ENCODE results near the gene ZNF302.
"Not testable (repeated sequence)": the region's sequence is repeated elsewhere in the genome, so short reads cannot be mapped to it uniquely, and the experiment has no call there.

Gene ZNF302

DNA sequence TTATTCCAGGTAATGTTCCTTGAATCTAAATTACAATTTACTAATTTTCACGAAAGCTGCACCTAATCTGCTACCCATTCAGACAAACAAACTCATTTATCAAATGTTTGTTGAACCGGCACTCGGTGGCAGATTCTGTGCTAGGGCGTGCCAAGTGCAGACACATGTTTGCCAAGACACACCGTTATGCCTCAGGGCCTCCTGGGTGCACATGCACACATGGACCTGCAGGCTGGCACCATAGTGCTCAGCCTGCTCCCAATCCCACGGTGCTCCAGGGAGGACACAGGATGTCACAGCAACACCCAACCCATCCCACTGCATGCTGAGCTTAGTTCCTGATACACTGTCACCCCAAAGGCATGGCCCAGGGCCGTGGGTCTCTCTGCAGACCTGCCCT, 8.2 kb upstream of the ZNF302 start:
- in situ Hi-C loops (cut with HindIII; ENCODE audit: low sequenced_read_pairs), result no loop called here

DNA sequence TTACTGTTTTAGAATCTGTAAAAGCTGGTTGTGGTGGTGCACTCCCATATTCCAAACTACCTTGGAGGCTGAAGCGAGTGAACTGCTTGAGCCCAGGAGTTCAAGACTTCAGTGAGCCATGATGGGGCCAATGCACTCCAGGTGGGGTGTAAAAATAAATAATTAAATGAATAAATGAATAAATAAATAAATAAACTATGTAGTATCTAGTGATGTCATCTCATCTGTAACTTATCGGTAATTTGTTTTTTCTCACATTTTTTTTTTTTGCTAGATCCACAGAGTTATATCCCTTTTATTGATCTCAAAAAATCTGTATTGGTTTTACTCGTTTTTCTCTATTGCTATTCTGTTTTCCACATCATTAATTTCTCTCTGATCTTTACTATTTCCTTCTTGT, 5.5 kb upstream of the ZNF302 start:
- in situ Hi-C loops (cut with HindIII; ENCODE audit: low sequenced_read_pairs), result no loop called here

DNA sequence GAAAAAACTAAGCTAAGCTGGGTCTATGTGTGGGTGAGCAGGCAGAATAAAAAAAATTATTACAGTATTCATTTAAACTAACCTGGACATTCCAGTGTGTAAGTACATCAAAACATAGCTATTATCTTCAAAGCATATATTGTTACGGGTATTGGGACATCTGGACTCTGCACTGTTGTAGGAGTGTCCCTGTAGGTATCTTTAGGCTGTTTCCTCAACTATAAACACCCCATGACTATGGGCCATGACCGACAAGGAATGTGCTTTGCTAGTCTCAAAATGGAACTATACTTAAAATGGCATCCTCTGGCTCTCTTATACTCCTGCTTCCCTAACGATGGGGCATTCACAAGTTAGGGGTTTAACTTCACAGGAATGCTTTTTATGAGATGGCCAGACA, 3.9 kb upstream of the ZNF302 start:
- in situ Hi-C loops (cut with HindIII; ENCODE audit: low sequenced_read_pairs), result no loop called here

DNA sequence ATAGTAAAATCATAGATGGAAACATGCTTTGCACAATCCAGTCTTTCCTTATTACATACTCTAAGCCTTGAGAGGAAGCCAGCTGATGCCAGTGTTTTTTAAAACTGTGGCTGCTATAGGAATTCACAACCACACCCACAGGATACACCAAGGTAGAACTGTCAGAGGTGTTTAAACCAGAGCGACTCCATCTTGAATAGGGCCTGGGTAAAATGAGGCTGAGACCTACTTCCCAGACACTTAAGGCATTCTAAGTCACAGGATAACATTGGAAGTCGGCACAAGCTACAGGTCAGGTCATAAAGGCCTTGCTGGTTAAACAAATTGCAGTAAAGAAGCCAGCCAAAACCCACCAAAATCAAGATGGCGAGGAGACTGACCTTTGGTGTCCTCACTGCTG, 2.2 kb upstream of the ZNF302 start:
- in situ Hi-C loops (cut with HindIII; ENCODE audit: low sequenced_read_pairs), result no loop called here

DNA sequence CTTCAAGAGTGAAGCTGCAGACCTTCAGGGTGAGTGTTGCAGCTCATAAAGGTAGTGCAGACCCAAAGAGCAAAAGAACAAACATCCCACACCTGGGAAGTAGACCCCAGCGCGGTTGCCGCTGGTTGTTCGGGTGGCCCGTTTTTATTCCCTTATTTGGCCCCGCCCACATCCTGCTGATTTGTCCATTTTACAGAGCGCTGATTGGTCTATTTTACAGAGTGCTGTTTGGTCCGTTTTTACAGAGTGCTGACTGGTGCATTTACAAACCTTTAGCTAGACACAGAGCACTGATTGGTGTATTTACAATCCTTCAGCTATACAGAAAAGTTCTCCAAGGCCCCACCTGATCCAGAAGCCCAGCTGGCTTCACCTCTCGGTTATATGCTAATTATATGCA, 1.6 kb upstream of the ZNF302 start:
- in situ Hi-C loops (cut with HindIII; ENCODE audit: low sequenced_read_pairs), result no loop called here

DNA sequence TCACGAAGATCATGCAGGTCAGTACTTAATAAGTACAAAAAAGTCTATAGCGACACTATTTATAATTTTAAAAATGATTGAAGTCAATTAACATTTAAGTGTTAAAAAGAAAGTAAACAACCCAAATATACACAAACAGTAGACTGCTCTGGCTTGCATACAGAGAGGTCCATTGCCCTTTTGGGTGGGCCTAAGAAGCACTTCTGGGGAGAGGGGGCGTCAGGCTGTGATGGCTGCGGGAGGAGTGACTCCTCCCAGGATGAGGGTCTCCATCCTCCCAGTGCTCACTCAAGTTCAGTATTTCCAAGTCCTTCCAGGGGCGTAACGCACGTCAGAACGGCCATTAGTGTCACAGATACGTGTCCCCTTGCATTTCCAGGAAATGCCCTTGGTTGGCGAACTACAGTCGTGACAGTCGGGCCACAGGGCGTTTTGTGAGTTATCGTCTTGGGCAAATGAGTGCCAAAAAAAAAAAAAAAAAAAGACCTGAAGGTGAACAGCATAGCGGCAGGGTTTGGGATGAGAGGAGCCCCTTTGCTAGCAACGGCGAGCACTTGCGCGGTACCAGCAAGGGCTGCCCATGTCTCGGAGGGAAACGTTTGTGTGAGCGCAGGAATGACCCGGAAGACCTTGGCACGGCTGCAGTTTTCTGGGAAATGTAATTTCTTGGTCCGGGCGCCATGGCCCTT, 637 bp upstream of the ZNF302 start, which contains the start of gene SCGB2B2:
SCGB2B2 (minus strand) TSS at position 463 of the 689 bp plus-strand sequence. CDS start 82,596 bp downstream, outside the sequence.
- in situ Hi-C loops (cut with HindIII; ENCODE audit: low sequenced_read_pairs), result no loop called here

DNA sequence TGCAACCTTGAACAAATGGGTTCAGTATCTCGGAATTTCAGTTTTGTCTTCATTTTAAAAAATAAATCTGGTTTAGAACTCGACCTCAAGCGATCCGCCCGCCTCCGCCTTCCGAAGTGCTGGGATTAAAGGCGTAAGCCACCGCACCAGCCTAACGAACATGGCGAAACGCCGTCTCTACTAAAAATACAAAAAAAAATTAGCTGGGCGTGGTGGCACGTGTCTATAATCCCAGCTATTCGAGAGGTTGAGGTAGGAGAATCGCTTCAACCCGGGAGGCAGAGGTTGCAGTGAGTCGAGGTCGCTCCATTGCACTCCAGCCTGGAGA, 571 bp downstream of the ZNF302 start:
- in situ Hi-C loops (cut with HindIII; ENCODE audit: low sequenced_read_pairs), result no loop called here

DNA sequence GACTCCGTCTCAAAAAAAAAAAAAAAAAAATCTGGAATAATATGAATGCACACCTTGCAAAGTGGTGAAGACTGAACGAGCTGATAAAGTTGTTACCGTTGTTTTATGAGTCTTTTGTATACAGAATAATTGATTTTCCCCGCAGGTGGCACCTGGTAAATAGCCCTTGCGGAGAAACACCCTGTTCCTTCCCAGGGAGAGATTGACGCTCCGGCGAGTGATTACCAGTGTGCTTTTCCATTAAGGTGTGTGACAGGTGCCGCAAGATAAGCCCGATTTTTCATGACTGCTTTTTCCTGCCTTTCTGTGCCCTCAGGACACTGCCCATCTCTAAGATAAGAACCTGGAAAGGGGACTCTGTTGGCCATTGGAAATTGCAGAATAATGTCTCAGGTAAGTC, 943 bp downstream of the ZNF302 start:
- in situ Hi-C loops (cut with HindIII; ENCODE audit: low sequenced_read_pairs), result no loop called here

DNA sequence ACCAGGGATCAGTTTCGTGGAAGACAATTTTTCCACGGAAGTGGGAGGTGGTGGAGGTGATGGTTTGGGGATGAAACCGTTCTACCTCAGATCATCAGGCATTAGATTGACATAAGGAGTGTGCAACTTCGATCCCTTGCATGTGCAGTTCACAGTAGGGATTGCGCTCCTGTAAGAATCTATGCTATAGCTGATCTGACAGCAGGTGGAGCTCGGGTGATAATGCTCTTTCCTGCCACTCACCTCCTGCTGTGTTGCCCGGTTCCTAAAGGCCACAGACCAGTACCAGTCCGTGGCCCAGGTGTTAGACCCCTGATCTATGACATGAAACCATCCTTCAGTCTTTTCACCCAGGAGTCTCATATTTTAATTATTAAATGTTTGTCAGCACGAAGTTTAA, 4.0 kb downstream of the ZNF302 start:
- in situ Hi-C loops (cut with HindIII; ENCODE audit: low sequenced_read_pairs), result no loop called here

DNA sequence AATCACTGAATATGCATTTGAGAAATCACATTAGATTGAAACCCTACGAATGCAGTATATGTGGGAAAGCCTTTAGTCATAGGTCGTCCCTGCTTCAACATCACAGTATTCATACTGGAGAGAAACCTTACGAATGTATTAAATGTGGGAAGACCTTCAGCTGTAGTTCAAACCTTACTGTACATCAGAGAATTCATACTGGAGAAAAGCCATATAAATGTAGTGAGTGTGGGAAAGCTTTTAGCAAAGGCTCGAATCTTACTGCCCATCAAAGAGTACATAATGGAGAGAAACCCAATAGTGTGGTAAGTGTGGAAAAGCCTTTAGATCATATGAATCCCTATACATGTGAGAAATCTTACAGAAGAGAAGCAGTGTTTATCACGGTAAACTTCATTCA, 7.8 kb downstream of the ZNF302 start:
- in situ Hi-C loops (cut with HindIII; ENCODE audit: low sequenced_read_pairs), result not testable (repeated sequence)

DNA sequence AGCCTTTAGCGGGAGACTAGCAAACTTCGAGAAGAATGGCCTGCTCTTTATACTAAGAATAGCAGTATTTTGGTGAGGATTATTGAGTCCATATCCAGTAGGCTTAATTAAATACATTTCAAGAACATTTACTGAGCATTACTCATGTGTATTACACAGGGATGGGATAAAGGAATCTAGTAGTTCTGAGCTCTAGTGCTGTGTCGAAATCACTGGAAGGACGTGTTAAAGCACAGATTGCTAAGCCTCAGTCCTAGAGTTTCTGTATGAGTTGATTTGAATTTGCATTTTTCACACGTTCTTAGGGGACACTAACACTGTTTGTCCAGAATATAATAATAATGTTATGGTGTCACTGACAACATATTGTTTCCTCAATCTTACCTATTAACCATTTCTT, 9.0 kb downstream of the ZNF302 start:
- in situ Hi-C loops (cut with HindIII; ENCODE audit: low sequenced_read_pairs), result no loop called here

DNA sequence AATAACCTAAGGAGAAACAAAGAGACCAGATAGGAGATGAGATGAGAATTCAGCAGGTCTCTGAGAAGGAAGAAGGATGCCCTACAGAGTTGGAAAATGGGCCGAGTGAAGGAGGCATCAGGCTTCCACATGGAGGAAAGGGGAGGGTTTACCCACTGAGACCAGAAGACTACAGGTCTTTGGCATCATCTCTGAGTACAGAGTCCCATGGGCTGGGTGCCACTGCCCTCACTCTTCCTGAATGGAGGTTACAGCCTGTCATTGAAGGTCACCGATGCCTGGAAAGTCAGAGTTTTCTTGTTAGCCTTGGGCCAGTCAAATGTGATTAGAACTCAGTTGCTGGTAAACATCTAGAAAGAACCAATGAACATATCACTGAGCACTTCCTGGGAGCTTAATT, 9.9 kb downstream of the ZNF302 start:
- in situ Hi-C loops (cut with HindIII; ENCODE audit: low sequenced_read_pairs), result no loop called here

DNA sequence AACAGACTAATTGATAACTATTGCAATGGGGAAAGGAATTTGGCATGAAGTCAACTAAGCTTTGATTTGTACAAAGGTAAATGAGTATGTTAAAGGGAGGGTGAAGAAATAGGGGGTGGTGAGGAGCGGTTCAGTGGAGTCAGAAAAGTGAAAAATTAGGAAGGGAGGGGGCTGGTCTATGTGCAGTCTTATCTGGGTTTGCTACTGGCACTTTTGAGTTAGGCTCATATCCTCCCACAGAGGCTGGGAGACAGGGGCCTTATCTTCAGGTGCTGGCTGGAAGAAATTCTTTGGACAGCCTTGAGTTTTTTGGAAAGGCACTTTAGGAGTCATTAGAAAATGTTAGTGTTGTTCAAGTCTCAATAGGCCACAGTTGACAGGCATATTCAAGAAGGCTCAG, 11.1 kb downstream of the ZNF302 start:
- in situ Hi-C loops (cut with HindIII; ENCODE audit: low sequenced_read_pairs), result no loop called here

DNA sequence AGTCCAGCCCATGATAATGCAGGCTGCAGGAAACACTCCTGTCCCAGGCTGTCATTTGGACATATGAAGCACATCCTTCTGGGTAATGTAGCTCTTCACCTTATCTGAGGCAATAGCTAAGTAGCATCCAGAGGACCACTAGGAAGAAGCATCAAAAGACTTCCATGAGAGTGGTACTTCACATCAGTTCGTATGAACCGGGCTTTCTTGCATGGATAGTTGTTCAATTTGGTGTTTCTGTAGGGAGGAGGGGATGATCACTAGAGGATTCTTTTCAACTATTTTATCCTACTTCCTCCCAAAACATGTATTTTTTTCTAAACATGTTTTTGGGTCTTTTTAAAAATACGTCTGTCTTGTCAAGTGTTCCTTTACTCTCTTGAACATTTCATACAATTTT, 12.9 kb downstream of the ZNF302 start:
- in situ Hi-C loops (cut with HindIII; ENCODE audit: low sequenced_read_pairs), result no loop called here

DNA sequence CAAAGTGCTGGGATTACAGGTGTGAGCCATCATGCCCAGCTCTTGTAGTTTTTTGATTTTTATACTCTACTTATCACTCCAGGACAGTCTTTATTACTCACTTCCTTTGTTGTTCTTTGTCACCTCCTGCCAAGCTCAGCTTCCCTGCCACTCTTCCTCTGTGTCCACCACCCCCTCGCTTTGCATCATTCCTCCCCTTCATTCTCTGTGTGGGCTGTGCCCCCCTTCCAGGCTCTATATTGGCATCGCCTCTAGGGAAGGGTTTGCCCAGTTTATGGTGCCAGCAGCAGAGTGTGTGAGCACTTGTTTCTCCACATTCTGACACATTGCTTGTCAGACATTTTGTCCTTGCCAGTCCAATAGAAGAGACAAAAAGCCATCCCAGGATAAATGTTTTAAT, 15.1 kb downstream of the ZNF302 start:
- in situ Hi-C loops (cut with HindIII; ENCODE audit: low sequenced_read_pairs), result no loop called here

DNA sequence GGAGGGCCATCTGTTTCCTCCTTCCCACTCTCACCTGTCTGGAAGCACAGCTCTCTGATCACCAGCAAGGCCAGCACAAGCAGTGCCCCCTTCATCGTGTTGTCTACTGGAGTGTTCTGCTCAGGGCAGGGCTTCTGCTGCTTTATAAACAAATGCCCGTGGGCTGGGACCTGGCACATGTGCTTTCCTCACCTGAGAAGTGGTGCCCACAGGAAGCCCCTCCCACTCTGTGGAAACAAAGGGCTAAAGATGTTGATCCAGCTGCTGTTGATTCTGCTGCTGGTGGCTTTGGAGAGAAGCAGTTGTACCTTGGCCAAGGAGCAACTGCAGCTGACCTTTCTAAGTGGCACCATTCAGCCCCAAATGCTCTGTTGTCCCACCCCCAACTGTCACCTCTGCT, 30.2 kb downstream of the ZNF302 start:
- in situ Hi-C loops (cut with HindIII; ENCODE audit: low sequenced_read_pairs), result no loop called here

DNA sequence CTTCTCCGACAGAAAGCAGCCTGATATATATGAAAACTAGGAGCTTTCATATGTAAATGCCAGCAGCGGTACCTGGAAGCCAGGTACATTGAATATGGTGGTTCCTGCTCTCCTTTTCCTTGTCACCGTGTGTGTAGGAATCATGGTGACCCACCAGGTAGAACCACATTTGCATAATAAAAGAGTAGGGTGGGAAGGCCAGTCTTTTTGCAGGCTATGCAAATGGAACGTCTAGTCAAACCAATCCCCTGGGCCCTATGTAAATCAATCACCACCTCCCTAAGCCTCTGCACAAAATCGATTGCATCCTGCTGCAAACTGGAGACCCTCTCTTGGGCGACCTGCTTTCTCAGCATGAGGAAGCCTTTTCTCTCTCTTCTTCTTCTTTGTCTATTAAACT, 34.4 kb downstream of the ZNF302 start:
- in situ Hi-C loops (cut with HindIII; ENCODE audit: low sequenced_read_pairs), result no loop called here

DNA sequence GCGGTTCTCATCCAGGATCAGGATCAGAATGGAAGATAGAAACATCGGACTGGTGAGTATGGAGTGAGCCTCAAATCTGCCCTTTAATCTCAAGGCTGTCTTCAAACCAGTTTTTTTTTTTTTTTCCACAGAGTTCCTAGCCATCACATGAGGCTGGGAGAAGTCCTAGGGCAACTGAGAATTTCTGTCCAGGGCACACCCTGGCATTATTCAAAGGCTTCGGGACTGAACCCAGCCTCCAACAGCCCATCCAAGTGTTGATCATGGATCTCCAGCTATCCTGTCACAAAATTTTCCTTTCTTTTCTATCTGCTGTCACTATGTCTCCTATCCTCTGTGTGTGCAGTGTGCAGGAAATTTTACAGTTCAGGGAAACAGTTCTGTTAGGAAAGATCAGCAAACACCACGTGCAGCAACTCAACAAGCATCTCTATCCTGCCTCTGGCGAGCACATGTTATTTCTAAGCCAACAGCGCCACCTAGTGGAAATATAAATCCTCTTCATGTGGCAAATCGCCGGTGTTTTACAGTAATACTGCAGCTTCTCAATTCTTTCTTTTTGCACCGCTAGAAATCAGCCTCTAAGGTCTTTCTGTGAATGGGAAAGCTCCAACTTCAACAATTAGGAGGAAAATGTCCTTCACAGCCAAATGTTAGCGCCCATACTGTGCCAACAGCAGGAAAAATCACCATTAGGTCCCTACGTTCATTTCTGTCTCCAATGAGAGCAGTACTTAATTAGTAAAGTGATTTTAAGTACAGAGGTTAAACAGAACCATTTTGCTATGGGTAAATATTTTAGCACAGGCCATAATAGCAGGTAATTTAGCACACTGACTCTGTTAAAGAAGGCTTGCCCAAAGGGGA, 35.1 kb downstream of the ZNF302 start:
- in situ Hi-C loops (cut with HindIII; ENCODE audit: low sequenced_read_pairs), result no loop called here

DNA sequence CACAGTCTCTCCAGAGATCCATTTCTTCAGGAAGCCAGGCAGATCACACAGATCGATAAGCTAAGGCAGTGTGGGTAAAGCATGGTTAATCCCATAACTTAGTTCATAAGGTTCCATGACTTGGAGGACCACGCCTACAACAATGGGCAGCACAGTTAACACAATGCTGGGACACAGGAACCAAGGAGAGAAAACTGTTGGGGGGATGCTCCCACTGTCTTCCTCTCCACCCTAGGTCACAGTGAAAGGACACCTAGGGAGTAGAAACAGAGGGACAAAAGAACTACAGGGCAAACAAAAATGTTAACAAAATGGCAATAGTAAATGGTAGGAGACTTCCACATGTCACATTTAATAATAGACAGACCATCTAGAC, 35.8 kb downstream of the ZNF302 start:
- in situ Hi-C loops (cut with HindIII; ENCODE audit: low sequenced_read_pairs), result no loop called here

DNA sequence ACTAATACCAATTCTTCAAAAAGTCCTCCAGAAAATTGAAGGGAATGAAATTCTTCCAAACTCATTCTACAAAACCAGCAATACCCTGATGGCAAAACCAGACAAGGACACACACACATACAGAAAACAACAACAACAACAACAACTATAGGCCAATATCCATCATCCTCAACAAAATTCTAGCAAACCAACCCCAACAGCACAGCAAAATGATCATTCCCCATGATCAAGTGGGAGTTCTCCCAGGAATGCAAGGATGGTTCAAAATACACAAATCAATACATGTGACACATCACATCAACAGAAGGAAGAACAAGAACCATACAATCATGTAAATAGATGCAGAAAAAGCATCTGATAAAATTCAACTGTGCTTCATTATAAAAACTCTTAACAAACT, 37.9 kb downstream of the ZNF302 start:
- in situ Hi-C loops (cut with HindIII; ENCODE audit: low sequenced_read_pairs), result no loop called here

DNA sequence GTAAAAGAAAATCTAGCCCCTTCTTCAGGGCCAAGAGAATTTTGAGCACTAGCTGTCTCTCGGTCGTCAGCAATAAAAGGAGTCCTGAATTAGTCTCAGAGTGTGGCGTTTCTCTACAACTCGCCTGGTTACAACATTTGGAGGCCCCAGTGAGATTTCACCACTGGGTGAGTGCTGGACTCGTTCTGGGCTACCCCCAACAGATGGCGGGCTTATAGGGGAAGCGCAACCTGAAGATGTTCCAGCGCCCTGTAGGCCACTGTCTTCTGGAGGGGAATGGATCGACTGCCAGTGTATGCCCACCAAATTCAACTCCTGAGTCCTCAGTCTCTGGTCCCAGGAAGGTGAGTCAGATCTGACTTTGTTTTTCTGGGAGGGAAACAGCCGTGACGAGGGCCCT, 44.9 kb downstream of the ZNF302 start:
- in situ Hi-C loops (cut with HindIII; ENCODE audit: low sequenced_read_pairs), result no loop called here

DNA sequence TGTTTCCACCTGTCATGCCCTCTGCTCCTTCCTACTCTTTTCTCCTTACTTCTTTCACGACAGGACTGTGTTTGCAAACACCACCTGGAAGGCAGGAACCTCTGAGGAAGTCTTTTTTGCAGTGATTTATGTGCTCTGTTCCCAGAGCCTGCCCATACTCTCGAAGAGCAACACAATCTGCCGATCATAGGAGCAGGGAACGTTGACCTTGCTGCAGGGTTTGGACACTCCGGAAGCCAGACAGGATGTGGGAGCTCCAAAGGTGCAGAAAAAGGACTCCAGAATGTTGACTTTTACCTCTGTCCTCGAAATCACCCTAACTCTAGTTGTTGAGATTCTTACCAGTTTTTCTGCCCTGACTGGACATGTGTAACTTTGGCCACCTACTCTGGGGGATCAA, 47.9 kb downstream of the ZNF302 start:
- in situ Hi-C loops (cut with HindIII; ENCODE audit: low sequenced_read_pairs), result no loop called here
